ENCODE results near the gene RMDN2. TPM values are rescaled to one million over a fixed set of nuclear protein-coding genes. Genes with fewer than 3 reads are reported as not detected.
"Not testable (repeated sequence)": the region's sequence is repeated elsewhere in the genome, so short reads cannot be mapped to it uniquely, and the experiment has no call there.

The RMDN2 gene
- total RNA-seq, 1 donor: 11.9 TPM

- Histone ChIP-seq H3K4me1 (ENCODE audit: insufficient read depth, low read length) (no peaks in the 10 kb centered on the region), H3K79me2 (ENCODE audit: insufficient read depth, low read length) (no peaks in the 10 kb centered on the region), H3K36me3 (ENCODE audit: insufficient read depth, low read length) (no peaks in the 10 kb centered on the region), H3K27me3 (ENCODE audit: insufficient read depth, low read length) (no peaks in the 10 kb centered on the region), H3K9me3 (ENCODE audit: low read depth, low read length) (no peaks in the 10 kb centered on the region), H2AFZ (ENCODE audit: low read length) (no peak overlapping the region), H3K4me3 (ENCODE audit: insufficient read depth, low read length) (no peak overlapping the region), H4K20me1 (ENCODE audit: insufficient read depth, low read length) (no peaks in the 10 kb centered on the region), H3K4me2 (ENCODE audit: insufficient read depth, low read length) (no peak overlapping the region), H3K27ac (ENCODE audit: low read depth, low read length) (no peak overlapping the region)
- DNase-seq (ENCODE audit: insufficient read length, low spot score, missing footprints): no peak
- TF ChIP-seq CTCF (IDR thresholded peaks at IDR 0.05; ENCODE audit: extremely low read depth, low read depth, low read length): no peak
These were observed 75.6 kb downstream of the RMDN2 start for GRCh38 chr2:38000485-38001222.

- H3K27me3 ChIP-seq (ENCODE audit: insufficient read depth, low read length); H3K27ac ChIP-seq (ENCODE audit: low read depth, low read length); H2AFZ ChIP-seq (ENCODE audit: low read length); H3K9me3 ChIP-seq (ENCODE audit: low read depth, low read length); H3K4me2 ChIP-seq (ENCODE audit: insufficient read depth, low read length); H3K79me2 ChIP-seq (ENCODE audit: insufficient read depth, low read length); H3K36me3 ChIP-seq (ENCODE audit: insufficient read depth, low read length); DNase-seq (ENCODE audit: insufficient read length, low spot score, missing footprints); H3K4me3 ChIP-seq (ENCODE audit: insufficient read depth, low read length); H4K20me1 ChIP-seq (ENCODE audit: insufficient read depth, low read length): not testable (repeated sequence)
- peaks cover 28% of the 10 kb centered on the region for H3K4me1 ChIP-seq (ENCODE audit: insufficient read depth, low read length)
These were observed 85.1 kb downstream of the RMDN2 start for GRCh38 chr2:38010187-38010586.

GRCh38 chr2:38010995-38011394 lies 85.9 kb downstream of the RMDN2 start:
- TF ChIP-seq CTCF (IDR thresholded peaks at IDR 0.05; ENCODE audit: extremely low read depth, low read depth, low read length): no peak
- Histone ChIP-seq H3K4me2 (ENCODE audit: insufficient read depth, low read length) (no peak overlapping the region), H3K4me1 (ENCODE audit: insufficient read depth, low read length) (peaks cover 28% of the 10 kb centered on the region), H3K27ac (ENCODE audit: low read depth, low read length) (no peak overlapping the region), H2AFZ (ENCODE audit: low read length) (no peak overlapping the region), H3K79me2 (ENCODE audit: insufficient read depth, low read length) (no peaks in the 10 kb centered on the region), H3K27me3 (ENCODE audit: insufficient read depth, low read length) (no peaks in the 10 kb centered on the region), H4K20me1 (ENCODE audit: insufficient read depth, low read length) (no peaks in the 10 kb centered on the region), H3K4me3 (ENCODE audit: insufficient read depth, low read length) (no peak overlapping the region), H3K9me3 (ENCODE audit: low read depth, low read length) (no peaks in the 10 kb centered on the region), H3K36me3 (ENCODE audit: insufficient read depth, low read length) (no peaks in the 10 kb centered on the region)
- no peak for DNase-seq (ENCODE audit: insufficient read length, low spot score, missing footprints)

- H3K27me3 ChIP-seq (ENCODE audit: insufficient read depth, low read length): no peaks in the 10 kb centered on the region
- no peaks in the 10 kb centered on the region for H3K36me3 ChIP-seq (ENCODE audit: insufficient read depth, low read length)
- peaks cover 28% of the 10 kb centered on the region for H3K4me1 ChIP-seq (ENCODE audit: insufficient read depth, low read length)
- H3K27ac ChIP-seq (ENCODE audit: low read depth, low read length): peak overlapping the region; percentile 31
- H2AFZ ChIP-seq (ENCODE audit: low read length): no peak overlapping the region
- H4K20me1 ChIP-seq (ENCODE audit: insufficient read depth, low read length): no peaks in the 10 kb centered on the region
- H3K79me2 ChIP-seq (ENCODE audit: insufficient read depth, low read length): no peaks in the 10 kb centered on the region
- H3K4me3 ChIP-seq (ENCODE audit: insufficient read depth, low read length): no peak overlapping the region
- peak overlapping the region; percentile 41 for H3K4me2 ChIP-seq (ENCODE audit: insufficient read depth, low read length)
- no peak for TF ChIP-seq CTCF (IDR thresholded peaks at IDR 0.05; ENCODE audit: extremely low read depth, low read depth, low read length)
- peak; percentile 95 for DNase-seq (ENCODE audit: insufficient read length, low spot score, missing footprints)
- H3K9me3 ChIP-seq (ENCODE audit: low read depth, low read length): peaks cover 5% of the 10 kb centered on the region
These were observed 88.2 kb downstream of the RMDN2 start for GRCh38 chr2:38013158-38013752.
